Kidney glomerular epithelial cell (primary cell): ENCODE results near the gene RNF112.

ENCODE experiments used
- DNase-seq: peaks from one replicate; lab custom pipeline; 2025; lab: John Stamatoyannopoulos, UW

Gene RNF112, protein sequence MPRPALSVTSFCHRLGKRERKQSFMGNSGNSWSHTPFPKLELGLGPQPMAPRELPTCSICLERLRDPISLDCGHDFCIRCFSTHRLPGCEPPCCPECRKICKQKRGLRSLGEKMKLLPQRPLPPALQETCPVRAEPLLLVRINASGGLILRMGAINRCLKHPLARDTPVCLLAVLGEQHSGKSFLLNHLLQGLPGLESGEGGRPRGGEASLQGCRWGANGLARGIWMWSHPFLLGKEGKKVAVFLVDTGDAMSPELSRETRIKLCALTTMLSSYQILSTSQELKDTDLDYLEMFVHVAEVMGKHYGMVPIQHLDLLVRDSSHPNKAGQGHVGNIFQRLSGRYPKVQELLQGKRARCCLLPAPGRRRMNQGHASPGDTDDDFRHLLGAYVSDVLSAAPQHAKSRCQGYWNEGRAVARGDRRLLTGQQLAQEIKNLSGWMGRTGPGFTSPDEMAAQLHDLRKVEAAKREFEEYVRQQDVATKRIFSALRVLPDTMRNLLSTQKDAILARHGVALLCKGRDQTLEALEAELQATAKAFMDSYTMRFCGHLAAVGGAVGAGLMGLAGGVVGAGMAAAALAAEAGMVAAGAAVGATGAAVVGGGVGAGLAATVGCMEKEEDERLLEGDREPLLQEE

GRCh38 chr17:19410875-19411620, at the start of gene RNF112:
TSS of gene RNF112 (plus strand) at chr17:19411232. CDS start at chr17:19411409, 177 bp downstream.
- DNase-seq, result no peak

- no peak for DNase-seq
Observed at GRCh38 chr17:19361326-19361725, 49.7 kb upstream of the RNF112 start.

- DNase-seq, result no peak
Observed at GRCh38 chr17:19361944-19362276, 49.1 kb upstream of the RNF112 start.

- DNase-seq, result peak; percentile 94
Observed at GRCh38 chr17:19362277-19363113, 48.5 kb upstream of the RNF112 start, which contains the start of gene B9D1. TSS of gene B9D1 (minus strand) at chr17:19362723. CDS start at chr17:19362569, 154 bp downstream.

DNA sequence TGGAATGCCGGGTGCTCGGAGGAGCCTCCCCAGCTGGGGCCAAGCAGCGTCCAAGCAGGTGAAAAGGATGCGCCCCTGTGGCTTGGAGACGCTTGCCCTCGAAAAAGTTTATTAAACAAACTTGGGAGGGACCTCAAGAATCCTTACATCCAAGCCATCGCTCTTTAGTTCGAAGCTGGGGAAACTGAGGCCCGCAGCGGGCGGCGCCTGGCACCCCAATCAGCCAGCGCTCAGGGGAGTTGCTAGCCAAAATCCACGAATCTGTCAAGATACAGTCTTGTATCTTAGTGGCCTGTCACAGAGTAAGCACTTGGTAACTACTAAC, 48.0 kb upstream of the RNF112 start:
- no peak for DNase-seq

- DNase-seq, result no peak
Observed at GRCh38 chr17:19363460-19364035, 47.5 kb upstream of the RNF112 start.

- peak; percentile 32 for DNase-seq
Observed at GRCh38 chr17:19364699-19365498, 46.1 kb upstream of the RNF112 start.

DNA sequence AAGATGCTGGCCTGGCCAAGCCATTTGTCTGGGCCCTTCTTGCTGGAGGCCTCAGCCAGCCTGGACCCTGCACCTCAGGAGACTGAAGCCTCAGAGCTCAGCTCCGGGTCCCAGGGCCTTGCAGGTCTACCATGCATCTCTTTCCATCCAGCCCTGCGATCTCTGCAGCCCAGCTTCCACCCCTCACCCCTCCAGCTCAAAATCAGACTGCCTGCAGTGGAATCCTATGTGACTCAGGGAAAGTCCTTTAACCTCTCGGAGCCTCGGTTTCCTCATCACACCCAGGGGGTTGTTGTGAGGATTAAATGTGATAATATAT, 45.6 kb upstream of the RNF112 start:
- no peak for DNase-seq

DNA sequence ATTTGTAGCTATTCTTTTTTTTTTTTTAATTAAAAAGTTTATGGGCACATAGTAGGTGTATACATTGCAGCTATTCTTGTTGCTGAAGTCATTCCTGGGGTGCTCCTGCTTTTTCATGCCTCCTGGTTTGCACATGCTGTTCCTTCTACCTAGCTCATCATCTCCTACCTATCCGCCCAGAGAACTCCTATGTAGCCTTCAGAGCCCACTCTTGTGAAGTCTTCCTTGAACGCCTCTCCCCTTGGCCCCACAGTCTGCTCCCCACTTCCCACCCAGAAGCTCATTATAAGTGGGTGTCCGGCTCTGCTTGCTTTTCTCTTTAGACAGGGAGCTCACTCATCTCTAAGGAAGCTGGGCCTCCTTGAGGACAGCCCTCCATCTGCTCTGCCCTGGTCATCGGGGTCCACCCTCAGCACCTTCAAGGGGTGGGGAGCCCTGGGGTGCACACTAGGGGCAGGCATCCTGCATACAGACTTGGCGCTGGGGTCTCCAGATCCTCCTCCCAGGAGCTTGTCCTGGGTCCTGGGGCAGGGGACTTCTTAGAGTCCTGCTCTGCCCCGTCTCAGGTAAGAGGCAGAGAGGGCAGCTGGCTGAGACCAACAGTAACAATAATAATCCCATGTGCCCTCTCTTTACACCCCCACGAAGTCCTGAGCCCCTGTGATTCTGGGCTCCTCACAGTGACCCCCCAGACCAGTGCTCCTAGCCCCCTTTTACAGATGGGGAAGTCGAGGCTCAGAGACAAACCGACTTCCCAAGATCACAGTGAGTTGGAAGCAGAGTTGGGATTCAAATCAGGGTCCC, 45.0 kb upstream of the RNF112 start:
- no peak for DNase-seq

DNA sequence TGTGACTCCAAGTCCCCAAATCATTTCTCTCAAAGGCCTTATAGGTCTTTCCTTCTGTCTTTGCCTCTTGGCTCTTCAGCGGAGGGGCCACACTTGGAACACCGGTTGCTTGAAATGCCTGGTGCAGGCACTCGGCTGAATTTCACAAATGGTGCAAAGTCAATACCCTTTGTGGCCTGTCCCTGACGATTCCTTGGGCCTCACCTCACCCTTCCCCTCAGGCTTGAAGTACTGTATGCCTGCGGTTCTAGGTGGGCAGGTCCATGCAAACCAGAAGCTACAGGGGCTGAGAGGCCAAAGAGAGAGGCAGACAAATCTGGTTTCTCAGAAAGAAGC, 44.4 kb upstream of the RNF112 start:
- DNase-seq, result no peak

DNA sequence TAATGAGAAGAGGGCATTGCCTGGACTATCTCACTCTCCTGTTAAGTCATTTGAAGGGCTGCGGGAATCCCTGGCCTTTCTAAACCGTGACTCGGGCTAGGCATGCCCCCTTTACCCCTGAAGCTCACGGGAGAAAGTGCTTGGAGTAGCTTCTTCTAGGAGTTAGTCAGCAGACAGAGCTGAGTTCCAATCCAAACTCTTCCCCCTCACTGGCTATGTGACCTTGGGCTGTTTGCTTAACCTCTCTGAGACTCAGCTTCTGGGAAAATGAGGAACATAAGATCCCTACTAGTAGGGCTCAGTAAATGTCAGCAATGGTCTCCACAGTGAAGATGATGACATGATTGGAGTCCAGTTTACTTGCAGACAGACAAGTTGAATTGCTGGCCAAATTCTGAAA, 42.8 kb upstream of the RNF112 start:
- DNase-seq, result no peak

GRCh38 chr17:19369107-19369778, 41.8 kb upstream of the RNF112 start:
- no peak for DNase-seq

DNA sequence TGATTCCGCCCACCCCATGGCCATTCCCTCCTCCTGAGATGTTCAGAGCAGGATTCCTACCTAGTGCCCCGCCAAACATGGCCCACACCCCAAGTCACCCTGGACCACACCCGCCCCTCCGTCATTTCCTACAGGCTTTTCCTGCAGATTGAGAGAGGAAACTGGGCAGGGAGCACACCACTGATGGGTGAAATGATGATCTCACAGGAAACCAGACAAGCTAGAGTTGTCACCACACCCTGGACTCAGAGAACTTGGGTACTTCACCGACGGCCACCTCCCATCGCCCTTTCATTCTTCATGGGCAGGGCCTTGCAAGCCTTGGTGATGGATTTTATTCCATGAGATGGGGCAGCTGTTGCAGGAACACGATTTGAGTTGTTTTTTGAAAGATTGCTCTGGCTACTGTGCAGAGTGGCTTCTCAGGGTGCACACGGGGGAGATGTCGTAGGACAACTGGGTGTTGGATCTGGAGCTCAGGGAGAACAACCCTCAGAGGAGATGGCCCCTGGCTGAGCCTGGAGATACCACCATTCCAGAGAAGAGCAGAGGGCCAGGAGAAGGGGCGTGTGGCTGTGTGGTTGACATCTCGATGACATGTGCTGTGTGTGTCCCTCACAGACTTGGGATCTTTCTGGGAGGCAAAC, 41.1 kb upstream of the RNF112 start:
- DNase-seq, result no peak

DNA sequence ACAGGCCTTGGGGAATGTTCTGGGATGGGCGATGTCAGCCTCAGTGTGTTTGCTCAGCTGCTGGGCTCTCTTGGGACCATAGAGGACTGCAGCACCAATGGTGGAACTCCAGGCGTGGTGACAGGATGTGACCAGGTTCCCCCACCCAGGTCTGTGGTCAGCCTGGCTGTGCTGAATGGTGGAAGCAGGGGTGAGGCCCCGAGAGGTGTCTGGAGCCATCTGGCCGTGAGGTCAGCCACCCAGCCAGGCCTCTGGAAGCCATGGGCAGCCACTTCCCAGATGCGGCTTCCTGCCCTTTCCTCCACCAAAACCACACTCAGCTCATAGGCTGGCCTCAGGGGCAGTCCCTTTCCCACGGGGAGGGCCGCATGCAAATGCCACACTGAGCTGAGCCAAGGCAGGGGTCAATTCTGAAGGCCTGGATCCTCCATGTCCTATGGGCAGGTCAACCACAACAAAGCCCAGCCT, 40.5 kb upstream of the RNF112 start:
- DNase-seq, result no peak

DNA sequence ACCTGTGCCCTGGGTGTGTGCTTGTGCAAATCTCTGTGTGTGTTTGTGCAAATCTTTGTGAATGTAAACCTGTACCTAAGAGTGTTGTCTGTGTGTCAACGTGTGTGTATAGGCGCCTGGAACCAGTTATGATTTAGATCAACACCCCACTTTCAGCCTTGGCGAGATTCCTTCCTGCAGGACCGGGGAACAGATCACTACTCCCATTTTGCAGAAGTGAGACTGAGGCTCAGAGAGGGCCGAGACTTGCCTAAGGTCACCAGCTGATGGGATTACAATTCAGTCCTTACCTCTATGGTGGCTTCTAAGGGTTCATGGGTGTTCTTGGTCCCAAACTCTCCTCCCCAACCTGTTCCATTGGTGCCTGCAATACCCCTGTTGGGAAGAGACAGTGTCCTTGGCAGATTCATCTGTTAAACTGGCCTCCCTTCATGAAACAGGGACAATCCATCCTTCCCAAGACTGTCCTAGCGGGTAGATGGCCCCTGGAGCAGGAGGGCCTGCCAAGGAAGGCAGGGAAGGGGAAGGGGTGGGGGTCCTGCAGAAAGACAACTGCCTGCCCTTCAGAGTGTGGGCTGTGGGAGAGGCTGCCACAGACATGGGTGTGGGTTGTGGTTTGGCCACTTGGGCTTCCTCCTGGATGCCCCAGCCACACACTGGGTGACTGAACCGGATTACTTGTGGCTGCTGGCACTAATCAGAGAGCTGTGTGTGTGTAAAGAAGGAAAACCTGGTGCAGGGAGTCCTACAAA, 39.6 kb upstream of the RNF112 start:
- no peak for DNase-seq

GRCh38 chr17:19372011-19372370, 39.0 kb upstream of the RNF112 start:
- DNase-seq, result no peak

DNA sequence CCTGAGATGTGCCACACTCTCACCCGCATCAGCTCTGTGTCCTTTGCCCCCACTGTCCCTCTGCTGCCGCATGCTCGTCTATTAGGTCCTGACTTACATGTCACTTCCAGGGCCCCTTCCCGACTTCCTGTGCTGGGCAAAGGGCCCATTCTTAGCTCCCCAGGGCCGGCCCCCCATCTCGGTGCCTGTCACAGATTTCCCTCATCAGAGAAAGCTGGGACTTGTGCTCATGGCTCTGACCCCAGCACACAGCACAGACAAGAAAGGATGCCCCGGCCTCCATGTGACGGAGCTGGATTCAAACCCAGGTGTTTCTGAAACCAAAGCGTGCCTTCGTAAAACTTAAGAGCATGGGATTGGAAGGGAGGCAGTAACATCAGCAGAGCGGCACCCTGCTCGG, 38.6 kb upstream of the RNF112 start:
- no peak for DNase-seq

GRCh38 chr17:19372866-19373504, 38.0 kb upstream of the RNF112 start:
- DNase-seq, result no peak
